ENCODE data around the gene OR10A6.

The OR10A6 gene

GRCh38 chr11:7931168-7931567, at the start of gene OR10A6:
Gene OR10A6, minus strand, starts transcription at chr11:7931268. Its CDS starts 2,606 bp downstream, at chr11:7928662.
- POLR2A ChIA-PET (ENCODE audit: low non-redundant PET), result no interaction called here
- CTCF ChIA-PET, result interaction anchor here (0.6 to 0.7 kb wide), 3 partner anchors 336 to 700 kb away, joined by 3 to 4 read pairs (median 3); no protein-coding TSS in a partner anchor
- DNase-seq (ENCODE audit: low spot score), result no peak
- TF ChIP-seq, protein P1, sequence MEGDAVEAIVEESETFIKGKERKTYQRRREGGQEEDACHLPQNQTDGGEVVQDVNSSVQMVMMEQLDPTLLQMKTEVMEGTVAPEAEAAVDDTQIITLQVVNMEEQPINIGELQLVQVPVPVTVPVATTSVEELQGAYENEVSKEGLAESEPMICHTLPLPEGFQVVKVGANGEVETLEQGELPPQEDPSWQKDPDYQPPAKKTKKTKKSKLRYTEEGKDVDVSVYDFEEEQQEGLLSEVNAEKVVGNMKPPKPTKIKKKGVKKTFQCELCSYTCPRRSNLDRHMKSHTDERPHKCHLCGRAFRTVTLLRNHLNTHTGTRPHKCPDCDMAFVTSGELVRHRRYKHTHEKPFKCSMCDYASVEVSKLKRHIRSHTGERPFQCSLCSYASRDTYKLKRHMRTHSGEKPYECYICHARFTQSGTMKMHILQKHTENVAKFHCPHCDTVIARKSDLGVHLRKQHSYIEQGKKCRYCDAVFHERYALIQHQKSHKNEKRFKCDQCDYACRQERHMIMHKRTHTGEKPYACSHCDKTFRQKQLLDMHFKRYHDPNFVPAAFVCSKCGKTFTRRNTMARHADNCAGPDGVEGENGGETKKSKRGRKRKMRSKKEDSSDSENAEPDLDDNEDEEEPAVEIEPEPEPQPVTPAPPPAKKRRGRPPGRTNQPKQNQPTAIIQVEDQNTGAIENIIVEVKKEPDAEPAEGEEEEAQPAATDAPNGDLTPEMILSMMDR (conservative IDR thresholded peaks at IDR 0.05; ENCODE audit: low read depth), result no peak
- no peak within 1 kb of the TSS for H3K27ac ChIP-seq

DNA sequence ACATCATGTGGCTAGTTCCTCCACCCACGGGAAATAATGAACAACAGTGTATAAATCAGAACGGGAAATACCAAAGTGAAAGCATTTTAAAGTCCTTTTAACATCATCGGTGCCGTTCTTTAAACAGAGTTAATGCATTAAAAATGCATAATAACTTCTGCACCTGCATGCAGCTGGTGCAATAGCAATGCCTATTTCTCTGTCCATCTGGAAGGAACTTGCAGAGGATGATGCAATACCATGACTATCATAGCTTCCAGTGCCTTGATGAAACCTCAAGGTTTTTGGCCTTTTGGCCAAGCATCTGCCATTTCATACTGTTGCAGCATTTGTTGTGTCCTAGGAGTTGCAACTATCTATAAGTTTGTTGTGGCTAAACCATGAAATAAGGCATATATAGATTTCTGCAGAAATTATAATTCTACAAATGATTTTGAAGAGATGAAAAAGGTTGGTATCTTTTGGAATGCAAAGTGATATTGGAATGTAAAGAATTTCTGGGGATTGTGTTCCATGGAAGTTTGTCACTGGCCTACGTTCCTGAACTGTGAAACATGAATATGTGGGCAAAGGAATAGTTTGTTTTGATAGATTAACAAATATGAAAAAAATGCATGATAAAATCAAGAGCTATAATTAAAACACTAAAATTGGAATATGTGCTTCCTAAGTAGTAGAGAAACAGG, 46.3 kb upstream of the OR10A6 start:
- ChIA-PET POLR2A (ENCODE audit: low non-redundant PET) (interaction anchor here (0.6 kb wide), 1 partner anchor 103 kb away, joined by 5 read pairs; no protein-coding TSS in a partner anchor), CTCF (interaction anchor here (1.0 to 1.4 kb wide), 2 partner anchors 9 kb away, joined by 5 to 9 read pairs; partner anchors contain the start of gene EIF3F)
- TF ChIP-seq, protein P1 (conservative IDR thresholded peaks at IDR 0.05; ENCODE audit: low read depth), result no peak
- no peak for DNase-seq (ENCODE audit: low spot score)
- no peak overlapping the region for H3K27ac ChIP-seq

DNA sequence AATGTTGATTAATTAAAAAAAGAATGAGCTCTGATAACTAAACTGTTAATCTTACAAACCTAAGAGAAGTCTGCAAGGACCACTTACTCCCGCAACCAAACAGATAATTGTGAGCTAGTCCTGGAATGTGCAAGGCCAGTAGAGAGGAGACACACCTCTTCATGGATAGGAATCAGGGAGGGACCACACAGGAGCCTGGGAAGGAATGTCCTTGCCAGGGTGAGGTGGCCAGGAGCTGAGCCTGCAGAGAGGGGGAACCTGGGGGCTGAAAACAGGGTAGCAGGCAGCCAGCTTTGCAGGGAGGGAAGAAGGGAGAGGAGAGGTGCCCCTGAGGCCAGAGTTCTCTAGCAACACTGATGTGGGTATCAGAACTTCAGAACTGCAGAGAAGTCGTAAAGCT, 43.6 kb upstream of the OR10A6 start:
- no peak for DNase-seq (ENCODE audit: low spot score)
- CTCF ChIA-PET, result interaction anchor here (0.6 kb wide), 1 partner anchor 81 kb away, joined by 3 read pairs; no protein-coding TSS in a partner anchor

DNA sequence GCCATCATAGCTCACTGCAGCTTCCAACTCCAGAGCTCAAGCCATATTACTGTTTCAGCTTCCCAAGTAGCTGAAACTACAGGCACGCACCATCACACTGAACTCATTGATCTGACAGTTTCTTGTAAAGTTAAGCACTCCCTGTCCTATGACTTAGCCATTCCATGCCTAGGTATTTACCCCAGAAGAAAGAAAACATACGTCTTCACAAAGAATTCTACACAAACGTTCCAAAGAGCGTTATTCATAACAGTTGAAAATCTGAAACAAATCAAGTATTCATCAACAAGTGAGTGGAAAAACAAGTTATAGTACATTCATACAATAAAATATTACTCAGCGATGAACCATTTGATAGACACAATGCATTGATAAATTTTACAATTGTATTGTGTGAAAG, 41.9 kb upstream of the OR10A6 start:
- TF ChIP-seq, protein P1 (conservative IDR thresholded peaks at IDR 0.05; ENCODE audit: low read depth), result no peak
- ChIA-PET CTCF (no interaction called here), POLR2A (ENCODE audit: low non-redundant PET) (no interaction called here)

More for the DNA sequence above, 43.6 kb upstream of the OR10A6 start:
- H3K27ac ChIP-seq, result no peak overlapping the region
- POLR2A ChIA-PET (ENCODE audit: low non-redundant PET), result no interaction called here
- TF ChIP-seq, protein P1 (conservative IDR thresholded peaks at IDR 0.05; ENCODE audit: low read depth), result no peak

DNA sequence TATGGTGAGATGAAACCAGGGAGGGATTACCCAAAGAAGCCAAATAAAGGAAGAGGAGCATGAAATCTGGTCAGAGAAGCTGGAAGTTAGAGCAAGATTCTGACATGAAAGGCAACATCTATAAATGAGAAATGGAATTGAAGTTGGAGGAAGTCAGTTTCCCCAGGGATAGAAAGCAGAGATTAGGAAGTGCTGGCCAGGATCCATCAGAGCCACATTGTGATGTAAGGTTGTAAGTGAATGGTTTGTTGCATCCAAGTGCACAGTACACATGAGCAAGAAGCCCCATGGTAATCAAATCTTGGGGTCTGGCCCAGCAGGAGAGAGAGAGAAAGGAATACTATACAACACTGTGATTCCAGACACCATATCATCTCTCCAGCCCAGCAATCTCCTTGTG, 40.8 kb upstream of the OR10A6 start:
- ChIA-PET POLR2A (ENCODE audit: low non-redundant PET) (no interaction called here), CTCF (no interaction called here)
- no peak overlapping the region for H3K27ac ChIP-seq
- no peak for DNase-seq (ENCODE audit: low spot score)
- TF ChIP-seq, protein P1 (conservative IDR thresholded peaks at IDR 0.05; ENCODE audit: low read depth), result no peak

More for the DNA sequence above, 41.9 kb upstream of the OR10A6 start:
- H3K27ac ChIP-seq, result no peak overlapping the region
- DNase-seq (ENCODE audit: low spot score), result no peak

DNA sequence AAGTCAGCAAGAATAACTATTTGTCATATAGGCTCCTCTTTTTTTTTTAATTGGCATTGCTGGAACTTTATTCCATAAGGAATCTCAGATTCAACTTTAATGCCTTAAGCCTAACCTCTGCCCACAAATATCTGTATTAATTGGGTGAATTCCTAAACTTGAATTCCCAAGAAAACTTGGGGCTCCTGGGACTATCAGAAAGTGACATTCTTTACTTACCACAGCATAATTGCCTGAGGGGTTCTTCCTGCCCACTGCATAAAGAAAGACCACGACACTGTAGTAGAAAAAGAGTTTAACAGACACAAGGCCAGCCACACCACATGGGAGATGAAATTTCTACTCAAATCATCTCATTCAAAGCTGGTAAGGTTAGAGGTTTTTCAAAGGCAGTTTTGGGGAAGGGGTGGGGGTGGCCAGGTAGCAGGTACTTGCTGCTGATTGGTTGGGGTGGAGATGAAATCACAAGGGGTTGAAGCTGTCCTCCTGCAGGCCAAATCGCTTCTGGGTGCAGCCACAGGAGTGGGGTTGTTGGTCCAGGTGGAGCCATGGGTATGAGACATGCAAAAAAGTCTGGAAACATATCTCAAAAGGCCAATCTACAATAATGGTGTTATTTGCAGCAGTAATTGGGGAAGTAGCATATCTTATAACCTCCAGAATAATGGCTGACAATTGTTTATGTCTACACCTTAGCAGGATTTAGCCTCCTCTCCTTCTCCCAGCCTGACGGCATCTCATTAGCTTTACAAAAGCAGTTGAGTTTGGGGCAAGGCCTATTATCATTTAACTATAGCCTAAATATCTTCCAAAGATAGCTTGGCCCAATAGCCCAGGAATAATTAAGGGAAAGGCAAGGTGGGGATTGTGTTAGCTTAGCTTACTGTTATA, 38.9 kb upstream of the OR10A6 start:
- POLR2A ChIA-PET (ENCODE audit: low non-redundant PET), result no interaction called here
- TF ChIP-seq, protein P1 (conservative IDR thresholded peaks at IDR 0.05; ENCODE audit: low read depth), result no peak
- no peak for DNase-seq (ENCODE audit: low spot score)
- H3K27ac ChIP-seq, result no peak overlapping the region
- CTCF ChIA-PET, result interaction anchor here (0.6 kb wide), 1 partner anchor 122 kb away, joined by 3 read pairs; no protein-coding TSS in a partner anchor
